ENCODE data around the gene SPA17.

GRCh38 chr11:124657904-124658303 lies 15.8 kb upstream of the SPA17 start:
- no peak for TF ChIP-seq EZH2 (IDR thresholded peaks at IDR 0.05)
- no peak for TF ChIP-seq CTCF (IDR thresholded peaks at IDR 0.05)
- TF ChIP-seq EZH2phosphoT487 (IDR thresholded peaks at IDR 0.05): no peak
